Liver (tissue), 9 donors: Measurements from ENCODE around the gene COL15A1. TPM values are rescaled to one million over a fixed set of nuclear protein-coding genes. Genes with fewer than 3 reads are reported as not detected.

Experiments
- DNase-seq: peaks from one replicate; pipeline ENCODE4 v3.0.0-alpha.2; 2017; ENCODE audit warnings: low spot score
- H3K27ac ChIP-seq, 2 donors: one replicate each; pipeline ENCODE4 v1.7.0; 2013; ENCODE audit warnings: inconsistent platforms in 2 of 2, low read length in 2 of 2, control low read depth in 1 of 2, low read depth in 1 of 2, mild to moderate bottlenecking in 1 of 2
- H3K27me3 ChIP-seq, 4 donors: one replicate each; pipeline versions ENCODE4 v1.6.1 to v1.7.0; 2013; ENCODE audit warnings: low read length in 3 of 4, inconsistent platforms in 1 of 4, mild to moderate bottlenecking in 1 of 4, moderate library complexity in 1 of 4; ENCODE audit not compliant: control insufficient read depth in 4 of 4, insufficient read depth in 4 of 4
- H3K36me3 ChIP-seq, 4 donors: one replicate each; pipeline versions ENCODE4 v1.6.1 to v1.7.0; 2013; ENCODE audit warnings: low read length in 3 of 4, mild to moderate bottlenecking in 3 of 4, low read depth in 1 of 4, moderate library complexity in 1 of 4; ENCODE audit not compliant: control insufficient read depth in 4 of 4, insufficient read depth in 3 of 4
- H3K4me1 ChIP-seq, 4 donors: one replicate each; pipeline versions ENCODE4 v1.6.1 to v1.7.0; 2013; ENCODE audit warnings: low read length in 3 of 4, mild to moderate bottlenecking in 3 of 4, moderate library complexity in 1 of 4; ENCODE audit not compliant: control insufficient read depth in 4 of 4, insufficient read depth in 4 of 4
- H3K4me3 ChIP-seq, 3 donors: one replicate each; pipeline versions ENCODE4 v1.6.1 to v1.7.0; 2013; ENCODE audit warnings: low read length in 3 of 3, control low read depth in 1 of 3, low read depth in 1 of 3, mild to moderate bottlenecking in 1 of 3
- H3K9ac ChIP-seq, 2 donors: one replicate each; pipeline ENCODE4 v1.7.0; 2013; ENCODE audit warnings: low read length in 2 of 2, mild to moderate bottlenecking in 2 of 2, moderate library complexity in 2 of 2, control low read depth in 1 of 2, low read depth in 1 of 2
- H3K9me3 ChIP-seq, 4 donors: one replicate each; pipeline versions ENCODE4 v1.6.1 to v1.7.0; 2013; ENCODE audit warnings: low read length in 3 of 4; ENCODE audit not compliant: control insufficient read depth in 4 of 4
- ATF3 ChIP-seq: IDR thresholded peaks from 2 replicates; pipeline ENCODE4 v1.6.1; 2016; ENCODE audit warnings: antibody characterized with exemption
- EGR1 ChIP-seq, 2 donors: IDR thresholded peaks; 2 replicates each; pipeline ENCODE4 v1.6.1; 2016 to 2018; ENCODE audit warnings: antibody characterized with exemption in 2 of 2, low read depth in 2 of 2
- FOXA1 ChIP-seq: IDR thresholded peaks from 2 replicates; pipeline ENCODE4 v1.6.1; 2016; ENCODE audit warnings: antibody characterized with exemption
- FOXA2 ChIP-seq: IDR thresholded peaks from 2 replicates; pipeline ENCODE4 v1.6.1; 2016; ENCODE audit warnings: antibody characterized with exemption
- GABPA ChIP-seq, 2 donors: IDR thresholded peaks in 1 of 2; conservative IDR thresholded peaks in 1 of 2; 2 replicates each; pipeline ENCODE4 v1.6.1; 2016; ENCODE audit warnings: antibody characterized with exemption in 2 of 2, mild to moderate bottlenecking in 1 of 2, moderate library complexity in 1 of 2
- HNF4A ChIP-seq, 2 donors: conservative IDR thresholded peaks; 2 replicates each; pipeline ENCODE4 v1.6.1; 2016; ENCODE audit warnings: antibody characterized with exemption in 2 of 2, mild to moderate bottlenecking in 2 of 2
- HNF4G ChIP-seq: IDR thresholded peaks from 2 replicates; pipeline ENCODE4 v1.6.1; 2016; ENCODE audit warnings: antibody characterized with exemption
- JUND ChIP-seq, 2 donors: IDR thresholded peaks; 2 replicates each; pipeline ENCODE4 v1.6.1; 2016; ENCODE audit warnings: antibody characterized with exemption in 2 of 2
- NR2F2 ChIP-seq: IDR thresholded peaks from 2 replicates; pipeline ENCODE4 v1.6.1; 2016; ENCODE audit warnings: antibody characterized with exemption
- RAD21 ChIP-seq, 2 donors: IDR thresholded peaks; 2 replicates each; pipeline ENCODE4 v1.6.1; 2016; ENCODE audit warnings: antibody characterized with exemption in 2 of 2, mild to moderate bottlenecking in 2 of 2
- RXRA ChIP-seq, 2 donors: IDR thresholded peaks; 2 replicates each; pipeline ENCODE4 v1.6.1; 2017 to 2018; ENCODE audit warnings: antibody characterized with exemption in 2 of 2, mild to moderate bottlenecking in 1 of 2
- SP1 ChIP-seq: IDR thresholded peaks from 2 replicates; pipeline ENCODE4 v1.6.1; 2018; ENCODE audit warnings: antibody characterized with exemption, mild to moderate bottlenecking
- TAF1 ChIP-seq: conservative IDR thresholded peaks from 2 replicates; pipeline ENCODE4 v1.6.1; 2016; ENCODE audit warnings: antibody characterized with exemption, mild to moderate bottlenecking
- YY1 ChIP-seq: IDR thresholded peaks from 2 replicates; pipeline ENCODE4 v1.6.1; 2016; ENCODE audit warnings: antibody characterized with exemption, mild to moderate bottlenecking
- WGBS: extraction: QIAGEN DNeasy Blood & Tissue Kit; methylation state at CpG from one replicate; pipeline ENCODE4 v1.1.7; 2013; 5-methylcytosine and 5-hydroxymethylcytosine counted together
- polyA plus RNA-seq, 2 donors: library from polyadenylated mRNA; stranded (reverse) in 1 of 2; unstranded in 1 of 2; fragments of 200-250 nt in 1 of 2; fragments of >200 nt in 1 of 2; fragmentation: Nextera tagmentation in 1 of 2; extraction: Ambion mirVana in 1 of 2; gene quantifications; one replicate each; pipeline versions ENCODE4 v1.2.1 to v1.2.3, GENCODE V29; 2013 to 2015
- total RNA-seq, 2 donors: library from RNA; depleted of rRNA; stranded (reverse); fragments of >200 nt; gene quantifications; one replicate each; pipeline ENCODE4 v1.2.3, GENCODE V29; 2014
- TF ChIP-seq, protein P1 (sequence below): IDR thresholded peaks from 2 replicates; pipeline ENCODE4 v1.6.1; 2016; ENCODE audit warnings: antibody characterized with exemption
- TF ChIP-seq, protein P2 (sequence below): fragments of 150-350 bp; IDR thresholded peaks from 2 replicates; pipeline ENCODE4 v1.5.1; 2017; ENCODE audit warnings: improper control_type of control experiment, low read depth, low read length; ENCODE audit not compliant: missing input control
- TF ChIP-seq, protein P3 (sequence below): IDR thresholded peaks from 2 replicates; pipeline ENCODE4 v1.6.1; 2016; ENCODE audit warnings: antibody characterized with exemption
- TF ChIP-seq, protein P4 (sequence below): IDR thresholded peaks from 2 replicates; pipeline ENCODE4 v1.6.1; 2016; ENCODE audit warnings: antibody characterized with exemption, mild to moderate bottlenecking
- donor health status: healthy.
- donor health status: healthy.
- donor health status: healthy.
- donor health status: healthy.
- donor health status: healthy.

COL15A1 gene
- total and polyA plus RNA-seq, 4 donors: 0.10 to 0.42 (median 0.24) TPM

- WGBS: 61% methylated on average over 3 of the region's 3 CpGs
- Histone ChIP-seq H3K9ac (no peak overlapping the region), H3K27ac (no peak overlapping the region), H3K27me3 (peaks cover 0 to 3% (median 0%) of the 10 kb centered on the region in 4 donors), H3K9me3 (no peaks in the 10 kb centered on the region), H3K36me3 (no peaks in the 10 kb centered on the region), H3K4me1 (no peaks in the 10 kb centered on the region), H3K4me3 (no peak overlapping the region)
- no peak for TF ChIP-seq FOXA2
- TF ChIP-seq, protein P1, sequence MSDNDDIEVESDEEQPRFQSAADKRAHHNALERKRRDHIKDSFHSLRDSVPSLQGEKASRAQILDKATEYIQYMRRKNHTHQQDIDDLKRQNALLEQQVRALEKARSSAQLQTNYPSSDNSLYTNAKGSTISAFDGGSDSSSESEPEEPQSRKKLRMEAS: no peak
- no peak for DNase-seq
Measured at GRCh38 chr9:99030092-99030511, 86.4 kb downstream of the COL15A1 start.

- H3K27ac ChIP-seq: no peak overlapping the region
- TF ChIP-seq RXRA (IDR thresholded peaks at IDR 0.05): no peak
- TF ChIP-seq GABPA (IDR thresholded peaks at IDR 0.05 in 1 of 2, conservative IDR thresholded peaks at IDR 0.05 in 1 of 2): no peak
- no peak for TF ChIP-seq HNF4A (conservative IDR thresholded peaks at IDR 0.05)
- TF ChIP-seq FOXA2: no peak
- DNase-seq: no peak
- H3K9ac ChIP-seq: no peak overlapping the region
- H3K4me3 ChIP-seq: no peak overlapping the region
- 85% methylated on average over 3 of the region's 3 CpGs for WGBS
- no peaks in the 10 kb centered on the region for H3K4me1 ChIP-seq
- no peaks in the 10 kb centered on the region for H3K9me3 ChIP-seq
- peaks cover 0 to 3% (median 0%) of the 10 kb centered on the region in 4 donors for H3K27me3 ChIP-seq
- no peaks in the 10 kb centered on the region for H3K36me3 ChIP-seq
Measured at GRCh38 chr9:99030610-99031109, 87.0 kb downstream of the COL15A1 start.

- DNase-seq: no peak
- no peak for TF ChIP-seq TAF1
- TF ChIP-seq FOXA2: no peak
- TF ChIP-seq GABPA (IDR thresholded peaks at IDR 0.05 in 1 of 2, conservative IDR thresholded peaks at IDR 0.05 in 1 of 2): no peak
- no peak for TF ChIP-seq RAD21 (IDR thresholded peaks at IDR 0.05)
- no peak for TF ChIP-seq HNF4A (conservative IDR thresholded peaks at IDR 0.05)
- TF ChIP-seq, protein P2, sequence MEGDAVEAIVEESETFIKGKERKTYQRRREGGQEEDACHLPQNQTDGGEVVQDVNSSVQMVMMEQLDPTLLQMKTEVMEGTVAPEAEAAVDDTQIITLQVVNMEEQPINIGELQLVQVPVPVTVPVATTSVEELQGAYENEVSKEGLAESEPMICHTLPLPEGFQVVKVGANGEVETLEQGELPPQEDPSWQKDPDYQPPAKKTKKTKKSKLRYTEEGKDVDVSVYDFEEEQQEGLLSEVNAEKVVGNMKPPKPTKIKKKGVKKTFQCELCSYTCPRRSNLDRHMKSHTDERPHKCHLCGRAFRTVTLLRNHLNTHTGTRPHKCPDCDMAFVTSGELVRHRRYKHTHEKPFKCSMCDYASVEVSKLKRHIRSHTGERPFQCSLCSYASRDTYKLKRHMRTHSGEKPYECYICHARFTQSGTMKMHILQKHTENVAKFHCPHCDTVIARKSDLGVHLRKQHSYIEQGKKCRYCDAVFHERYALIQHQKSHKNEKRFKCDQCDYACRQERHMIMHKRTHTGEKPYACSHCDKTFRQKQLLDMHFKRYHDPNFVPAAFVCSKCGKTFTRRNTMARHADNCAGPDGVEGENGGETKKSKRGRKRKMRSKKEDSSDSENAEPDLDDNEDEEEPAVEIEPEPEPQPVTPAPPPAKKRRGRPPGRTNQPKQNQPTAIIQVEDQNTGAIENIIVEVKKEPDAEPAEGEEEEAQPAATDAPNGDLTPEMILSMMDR: no peak
- no peak for TF ChIP-seq FOXA1
- TF ChIP-seq NR2F2: no peak
- TF ChIP-seq YY1: no peak
- TF ChIP-seq ATF3: no peak
- no peak for TF ChIP-seq HNF4G
- TF ChIP-seq, protein P3, sequence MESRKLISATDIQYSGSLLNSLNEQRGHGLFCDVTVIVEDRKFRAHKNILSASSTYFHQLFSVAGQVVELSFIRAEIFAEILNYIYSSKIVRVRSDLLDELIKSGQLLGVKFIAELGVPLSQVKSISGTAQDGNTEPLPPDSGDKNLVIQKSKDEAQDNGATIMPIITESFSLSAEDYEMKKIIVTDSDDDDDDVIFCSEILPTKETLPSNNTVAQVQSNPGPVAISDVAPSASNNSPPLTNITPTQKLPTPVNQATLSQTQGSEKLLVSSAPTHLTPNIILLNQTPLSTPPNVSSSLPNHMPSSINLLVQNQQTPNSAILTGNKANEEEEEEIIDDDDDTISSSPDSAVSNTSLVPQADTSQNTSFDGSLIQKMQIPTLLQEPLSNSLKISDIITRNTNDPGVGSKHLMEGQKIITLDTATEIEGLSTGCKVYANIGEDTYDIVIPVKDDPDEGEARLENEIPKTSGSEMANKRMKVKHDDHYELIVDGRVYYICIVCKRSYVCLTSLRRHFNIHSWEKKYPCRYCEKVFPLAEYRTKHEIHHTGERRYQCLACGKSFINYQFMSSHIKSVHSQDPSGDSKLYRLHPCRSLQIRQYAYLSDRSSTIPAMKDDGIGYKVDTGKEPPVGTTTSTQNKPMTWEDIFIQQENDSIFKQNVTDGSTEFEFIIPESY: no peak
- no peak for TF ChIP-seq JUND (IDR thresholded peaks at IDR 0.05)
- TF ChIP-seq, protein P4, sequence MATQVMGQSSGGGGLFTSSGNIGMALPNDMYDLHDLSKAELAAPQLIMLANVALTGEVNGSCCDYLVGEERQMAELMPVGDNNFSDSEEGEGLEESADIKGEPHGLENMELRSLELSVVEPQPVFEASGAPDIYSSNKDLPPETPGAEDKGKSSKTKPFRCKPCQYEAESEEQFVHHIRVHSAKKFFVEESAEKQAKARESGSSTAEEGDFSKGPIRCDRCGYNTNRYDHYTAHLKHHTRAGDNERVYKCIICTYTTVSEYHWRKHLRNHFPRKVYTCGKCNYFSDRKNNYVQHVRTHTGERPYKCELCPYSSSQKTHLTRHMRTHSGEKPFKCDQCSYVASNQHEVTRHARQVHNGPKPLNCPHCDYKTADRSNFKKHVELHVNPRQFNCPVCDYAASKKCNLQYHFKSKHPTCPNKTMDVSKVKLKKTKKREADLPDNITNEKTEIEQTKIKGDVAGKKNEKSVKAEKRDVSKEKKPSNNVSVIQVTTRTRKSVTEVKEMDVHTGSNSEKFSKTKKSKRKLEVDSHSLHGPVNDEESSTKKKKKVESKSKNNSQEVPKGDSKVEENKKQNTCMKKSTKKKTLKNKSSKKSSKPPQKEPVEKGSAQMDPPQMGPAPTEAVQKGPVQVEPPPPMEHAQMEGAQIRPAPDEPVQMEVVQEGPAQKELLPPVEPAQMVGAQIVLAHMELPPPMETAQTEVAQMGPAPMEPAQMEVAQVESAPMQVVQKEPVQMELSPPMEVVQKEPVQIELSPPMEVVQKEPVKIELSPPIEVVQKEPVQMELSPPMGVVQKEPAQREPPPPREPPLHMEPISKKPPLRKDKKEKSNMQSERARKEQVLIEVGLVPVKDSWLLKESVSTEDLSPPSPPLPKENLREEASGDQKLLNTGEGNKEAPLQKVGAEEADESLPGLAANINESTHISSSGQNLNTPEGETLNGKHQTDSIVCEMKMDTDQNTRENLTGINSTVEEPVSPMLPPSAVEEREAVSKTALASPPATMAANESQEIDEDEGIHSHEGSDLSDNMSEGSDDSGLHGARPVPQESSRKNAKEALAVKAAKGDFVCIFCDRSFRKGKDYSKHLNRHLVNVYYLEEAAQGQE: no peak
- no peak for TF ChIP-seq RXRA (IDR thresholded peaks at IDR 0.05)
- TF ChIP-seq, protein P1: no peak
- TF ChIP-seq SP1: no peak
- TF ChIP-seq EGR1 (IDR thresholded peaks at IDR 0.05; ENCODE audit: low read depth in 2 of 2): no peak
- no peaks in the 10 kb centered on the region for H3K36me3 ChIP-seq
- no peaks in the 10 kb centered on the region for H3K9me3 ChIP-seq
- peaks cover 0 to 3% (median 0%) of the 10 kb centered on the region in 4 donors for H3K27me3 ChIP-seq
- no peaks in the 10 kb centered on the region for H3K4me1 ChIP-seq
- no peak overlapping the region for H3K9ac ChIP-seq
- no peak overlapping the region for H3K4me3 ChIP-seq
- 83% methylated on average over 6 of the region's 6 CpGs for WGBS
- H3K27ac ChIP-seq: no peak overlapping the region
Measured at GRCh38 chr9:99031319-99031718, 87.6 kb downstream of the COL15A1 start.
